GM18511 (cell line): ENCODE results near the gene MNAT1.
"Not testable (repeated sequence)": the region's sequence is repeated elsewhere in the genome, so short reads cannot be mapped to it uniquely, and the experiment has no call there.

Source experiments
- ATAC-seq: cut with Tn5 transposase; IDR thresholded peaks from one replicate; pipeline ENCODE4 v1.9.1; 2021; ENCODE audit warnings: mild to moderate bottlenecking, moderate library complexity; ENCODE audit not compliant: unreplicated experiment

Gene MNAT1

DNA sequence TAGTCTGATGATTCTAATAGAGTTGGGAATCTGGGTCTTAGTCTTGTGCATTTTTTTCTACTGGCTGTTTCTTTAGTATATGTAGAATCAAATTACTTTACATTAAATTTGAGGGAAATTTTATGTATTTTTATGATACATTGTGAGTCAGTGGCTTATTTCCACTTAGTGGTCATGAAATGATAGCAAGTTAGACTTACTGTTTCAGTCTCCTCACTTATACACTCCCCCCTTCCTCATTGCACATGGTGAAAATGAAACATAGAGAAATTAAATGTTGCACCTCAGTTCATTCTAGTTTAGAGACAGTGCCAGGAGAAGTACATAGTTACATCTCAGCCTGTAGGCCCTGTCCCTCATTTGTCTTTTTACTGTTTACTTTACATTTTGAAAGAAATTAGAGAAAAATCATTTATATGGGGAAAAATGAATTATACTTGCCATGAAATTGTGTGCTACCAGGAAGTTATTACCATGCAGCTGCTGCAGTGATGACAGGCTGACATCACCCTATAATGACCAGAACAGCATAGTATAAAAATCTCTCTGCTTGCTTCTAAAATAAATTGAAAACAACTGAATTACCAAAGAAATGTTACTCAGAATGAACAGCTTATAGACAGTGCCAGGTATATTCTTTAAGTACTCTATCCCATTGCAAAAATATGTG is 133.1 kb downstream of the MNAT1 start:
- no peak for ATAC-seq

DNA sequence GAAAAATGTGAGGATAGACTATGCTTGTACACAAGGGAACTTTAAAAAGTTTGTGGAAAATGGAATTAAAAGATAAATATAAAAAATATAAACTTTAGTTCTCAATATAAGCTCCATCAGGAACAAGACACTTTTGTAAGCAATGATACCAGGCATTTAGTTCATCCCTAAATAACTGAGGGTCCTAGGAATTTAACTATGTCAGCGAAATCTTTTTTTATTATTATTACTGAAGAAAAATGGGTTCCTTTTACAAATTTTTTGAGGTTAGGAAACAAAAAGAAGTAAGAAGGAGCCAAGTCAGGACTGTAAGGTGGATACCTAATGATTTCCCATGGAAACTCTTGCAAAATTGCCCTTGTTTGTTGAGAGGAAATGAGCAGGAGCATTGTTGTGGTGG is 143.6 kb downstream of the MNAT1 start:
- no peak for ATAC-seq

DNA sequence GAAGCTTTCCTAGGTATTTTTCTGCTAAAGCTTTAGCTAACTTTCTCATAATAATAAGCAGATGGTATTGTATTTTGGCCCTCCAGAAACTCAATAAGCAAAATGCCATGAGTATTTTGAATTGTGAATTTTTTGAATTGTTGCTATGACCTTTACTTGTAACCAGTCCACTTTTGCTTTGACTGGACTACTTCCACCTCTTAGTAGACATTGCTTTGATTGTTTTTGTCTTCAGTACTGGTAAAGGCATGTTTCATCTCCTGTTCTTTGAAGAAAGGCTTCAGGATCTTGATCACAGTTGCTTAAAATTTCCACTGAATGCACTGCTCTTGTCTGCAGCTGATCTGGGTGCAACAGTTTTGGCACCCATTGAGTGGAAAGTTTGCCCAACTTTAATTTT is 144.0 kb downstream of the MNAT1 start:
- no peak for ATAC-seq

DNA sequence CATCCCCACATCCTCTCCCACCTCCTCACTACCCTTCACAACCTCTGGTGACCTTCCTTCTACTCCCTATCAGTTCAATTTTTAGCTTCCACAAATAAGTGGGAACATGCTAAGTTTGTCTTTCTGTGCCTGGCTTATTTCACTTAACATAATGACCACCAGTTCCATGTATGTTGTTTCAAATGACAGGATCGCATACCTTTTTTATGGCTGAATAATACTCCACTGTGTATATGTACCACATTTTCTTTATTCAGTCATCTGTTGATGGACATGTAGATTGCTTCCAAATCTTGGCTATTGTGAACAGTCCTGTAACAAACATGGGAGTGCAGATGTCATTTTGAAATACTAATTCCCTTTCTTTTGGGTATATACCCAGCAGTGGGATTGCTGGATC is 147.7 kb downstream of the MNAT1 start:
- ATAC-seq, result no peak

DNA sequence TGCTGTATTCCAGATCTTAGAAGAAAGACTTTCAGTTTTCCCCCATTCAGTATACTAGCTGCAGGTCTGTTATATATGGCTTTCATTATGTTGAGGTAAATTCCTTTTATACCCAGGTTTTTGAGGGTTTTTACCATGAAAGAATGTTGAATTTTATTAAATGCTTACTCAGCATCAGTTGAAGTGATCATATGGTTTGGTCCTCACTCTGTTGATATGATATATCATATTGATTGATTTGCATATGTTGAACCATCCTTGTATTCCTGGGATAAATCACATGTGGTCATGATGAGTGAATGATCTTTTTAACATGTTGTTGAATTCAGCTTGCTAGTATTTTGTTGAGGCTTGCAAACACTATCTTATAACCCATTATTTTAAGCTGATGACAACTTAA is 149.6 kb downstream of the MNAT1 start:
- ATAC-seq, result no peak

DNA sequence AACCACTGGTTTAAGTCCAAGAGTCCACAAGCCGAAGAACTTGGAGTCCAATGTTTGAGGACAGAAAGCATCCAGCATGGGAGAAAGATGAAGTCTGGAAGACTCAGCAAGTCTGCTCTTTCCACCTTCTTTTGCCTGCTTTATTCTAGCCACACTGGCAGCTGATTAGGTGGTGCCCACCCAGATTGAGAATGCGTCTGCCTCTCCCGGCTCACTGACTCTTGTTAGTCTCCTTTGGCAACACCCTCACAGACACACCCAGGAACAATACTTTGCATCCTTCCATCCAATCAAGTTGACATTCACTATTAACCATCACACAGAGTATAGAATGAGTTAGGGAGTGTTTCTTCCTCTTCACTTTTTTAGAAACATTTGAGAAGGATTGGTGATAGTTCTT is 156.1 kb downstream of the MNAT1 start:
- ATAC-seq, result not testable (repeated sequence)

DNA sequence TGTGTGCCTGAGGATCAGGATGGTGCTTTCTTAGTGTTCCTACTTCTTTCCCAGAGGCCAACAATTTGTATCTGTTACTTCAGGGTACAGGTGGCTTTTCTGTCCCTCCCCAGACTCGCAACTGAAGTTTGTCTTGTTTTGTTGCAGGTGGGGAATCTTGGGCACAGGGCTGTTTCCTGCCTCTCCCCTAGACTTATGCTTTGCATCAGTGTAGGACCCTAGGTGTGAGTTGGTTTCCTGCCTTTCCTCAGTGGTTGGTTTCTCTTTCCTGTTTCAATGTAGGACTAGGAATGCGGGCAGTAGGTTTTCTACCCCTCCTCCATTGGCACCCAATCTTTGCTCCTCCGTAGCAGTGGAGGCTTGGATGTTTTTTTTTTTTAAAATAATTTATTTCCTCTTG is 159.3 kb downstream of the MNAT1 start:
- ATAC-seq, result no peak

DNA sequence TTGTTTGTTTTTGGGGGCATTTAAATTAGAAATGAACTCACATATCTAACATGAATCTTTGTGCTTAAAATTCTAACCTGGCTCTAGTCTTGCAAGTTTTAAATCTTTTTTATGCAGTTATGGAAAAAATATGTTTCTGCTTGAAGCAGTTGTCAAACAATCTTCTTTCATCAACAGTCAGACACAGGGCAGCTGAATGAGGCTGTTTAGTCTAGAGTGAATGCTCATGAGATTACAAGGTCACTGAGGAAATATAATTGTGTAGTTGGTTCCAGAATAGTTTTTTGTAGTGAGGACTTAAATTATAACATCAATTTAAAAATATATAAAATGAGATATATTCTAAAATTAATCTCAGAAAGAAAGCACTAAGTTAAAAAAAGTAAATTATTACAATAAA is 169.8 kb downstream of the MNAT1 start:
- no peak for ATAC-seq

DNA sequence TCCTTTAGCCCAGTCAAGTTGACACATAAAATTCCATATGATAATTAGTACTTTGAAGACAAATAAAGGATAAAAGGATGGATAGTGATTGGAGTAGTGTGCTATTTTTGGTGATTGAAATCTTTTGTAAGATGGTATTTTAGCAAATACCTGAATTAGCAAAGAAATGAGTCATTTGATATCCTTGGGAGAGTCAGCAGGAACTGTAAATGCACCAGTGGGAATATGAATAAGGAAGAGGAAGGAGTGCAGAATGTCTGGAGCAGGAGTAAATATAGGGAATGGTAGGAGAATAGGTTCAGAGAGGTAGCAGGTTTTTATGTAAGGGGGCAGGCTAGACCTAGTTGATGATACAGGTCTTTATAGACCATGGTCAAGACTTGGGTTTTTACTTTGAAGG is 171.4 kb downstream of the MNAT1 start:
- ATAC-seq, result no peak

DNA sequence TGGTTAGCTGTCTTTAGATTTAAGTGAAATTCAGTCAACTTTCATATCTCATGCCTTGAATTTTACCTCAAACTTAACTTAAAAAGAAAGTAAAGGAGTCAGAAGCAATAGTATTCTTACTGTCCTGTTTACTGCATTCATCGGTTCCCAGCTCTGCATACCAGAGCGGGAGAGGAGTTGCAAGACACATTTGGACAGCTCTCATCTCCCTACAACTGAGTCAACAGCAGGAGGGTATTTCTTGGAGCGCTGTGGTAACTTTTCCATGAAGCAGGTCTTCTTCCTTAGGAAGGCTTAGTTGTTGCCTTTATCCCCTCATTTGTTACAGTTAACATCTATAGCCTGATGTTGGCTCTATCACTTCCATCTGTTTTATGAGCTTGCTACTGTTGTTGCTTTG is 181.2 kb downstream of the MNAT1 start:
- ATAC-seq, result no peak

DNA sequence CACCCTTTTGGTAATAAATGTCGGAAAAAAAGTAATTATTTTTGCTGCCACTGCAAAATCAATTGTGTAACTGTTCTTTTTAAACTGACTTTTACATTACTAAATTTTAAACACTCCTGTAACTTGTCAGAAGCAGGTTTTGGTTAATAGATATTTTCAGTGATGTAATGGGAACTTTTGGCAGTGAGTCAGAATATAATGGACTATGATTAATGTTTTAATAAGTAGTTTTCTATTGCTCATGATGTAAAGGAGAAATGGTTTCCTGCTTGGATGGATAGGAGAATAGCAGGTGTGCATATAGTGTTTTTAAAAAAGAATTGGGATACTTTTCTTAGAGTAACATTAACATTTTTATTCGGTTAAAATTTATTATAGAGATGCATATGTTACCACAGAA is 187.5 kb downstream of the MNAT1 start:
- no peak for ATAC-seq

DNA sequence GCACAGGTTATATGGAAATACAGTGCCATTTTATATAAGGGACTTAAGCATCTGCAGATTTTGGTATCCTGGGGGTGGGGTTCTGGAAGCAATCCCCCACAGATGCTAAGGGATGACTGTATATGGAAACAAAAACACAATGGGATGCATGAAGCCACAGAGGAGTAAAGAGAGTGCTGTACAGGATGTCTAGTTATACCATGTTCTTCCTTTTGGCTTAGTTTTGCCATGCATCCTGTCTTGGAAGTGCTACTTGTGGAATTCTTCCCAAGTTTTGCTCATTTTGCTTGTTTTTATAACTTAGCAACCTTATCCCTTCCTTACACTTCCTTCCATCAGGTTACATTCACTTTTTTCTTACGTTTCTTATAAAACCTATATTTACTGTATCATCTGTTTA is 190.7 kb downstream of the MNAT1 start:
- ATAC-seq, result no peak

DNA sequence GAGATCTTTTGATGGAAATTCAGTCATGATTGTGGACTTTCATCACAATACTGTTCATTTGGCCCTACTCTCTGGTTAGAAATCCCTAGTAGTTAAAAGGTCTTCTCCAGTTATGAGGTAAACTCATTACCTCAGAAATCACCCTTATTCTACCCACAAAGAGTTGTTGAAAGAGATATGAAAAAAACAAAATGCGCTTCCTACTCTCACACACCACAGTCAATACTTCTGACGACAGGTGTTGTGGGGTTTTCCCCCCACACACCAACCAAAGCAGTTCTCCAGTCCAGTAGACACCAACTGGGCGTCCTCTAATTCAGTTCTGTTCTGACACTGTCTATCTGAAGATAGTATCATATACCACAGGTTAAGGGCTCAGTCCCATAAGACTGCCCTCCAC is 191.4 kb downstream of the MNAT1 start:
- ATAC-seq, result peak; percentile 96

DNA sequence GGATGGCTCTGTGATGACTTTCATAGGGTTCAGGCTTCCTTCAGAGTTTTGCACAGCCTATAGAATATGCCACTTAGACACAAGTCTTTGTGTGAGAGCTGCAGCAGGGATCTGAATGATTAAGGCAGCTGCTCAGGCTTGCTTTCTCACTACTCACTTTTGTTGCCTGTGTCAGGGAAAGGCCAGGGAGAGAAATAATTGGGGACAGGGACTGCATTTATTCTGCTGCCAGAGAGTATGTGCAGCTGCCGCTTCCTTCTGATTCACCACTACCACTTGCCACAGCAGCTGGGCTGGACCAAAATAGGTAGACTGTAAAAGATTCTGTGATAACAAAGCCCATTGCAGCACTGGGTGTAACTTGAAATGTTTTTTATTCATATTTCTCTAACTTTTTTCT is 196.7 kb downstream of the MNAT1 start:
- ATAC-seq, result no peak

DNA sequence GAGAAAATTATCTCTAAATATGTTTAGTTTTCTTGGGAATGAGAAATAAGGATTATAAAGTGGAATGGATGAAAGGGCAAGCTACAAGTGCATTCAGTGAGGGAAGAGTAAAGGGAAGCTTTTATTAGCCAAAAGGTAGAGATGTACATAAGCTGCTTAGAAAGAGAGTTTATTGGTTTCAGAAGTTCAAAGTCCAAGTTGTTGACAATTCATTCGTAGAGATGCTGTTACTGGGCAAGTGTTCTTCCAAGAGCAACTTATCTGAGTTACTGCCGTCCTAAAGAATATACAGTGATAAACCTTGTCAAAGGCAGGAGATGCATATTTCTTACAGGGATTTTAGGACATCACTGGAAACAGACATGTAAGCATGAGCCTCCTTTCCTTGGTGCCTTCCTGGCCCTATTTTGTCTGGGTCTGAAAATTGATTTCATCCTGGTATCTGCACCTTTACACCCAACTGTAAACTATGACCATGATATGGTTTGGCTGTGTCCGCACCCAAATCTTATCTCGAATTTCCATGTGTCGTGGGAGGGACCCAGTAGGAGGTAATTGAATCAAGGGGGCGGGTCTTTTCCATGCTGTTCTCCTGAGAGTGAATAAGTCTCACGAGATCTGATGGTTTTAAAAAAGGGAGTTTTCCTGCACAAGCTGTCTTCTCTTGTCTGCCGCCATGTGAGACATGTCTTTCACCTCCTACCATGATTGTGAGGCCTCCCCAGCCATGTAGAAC is 199.5 kb downstream of the MNAT1 start:
- no peak for ATAC-seq

DNA sequence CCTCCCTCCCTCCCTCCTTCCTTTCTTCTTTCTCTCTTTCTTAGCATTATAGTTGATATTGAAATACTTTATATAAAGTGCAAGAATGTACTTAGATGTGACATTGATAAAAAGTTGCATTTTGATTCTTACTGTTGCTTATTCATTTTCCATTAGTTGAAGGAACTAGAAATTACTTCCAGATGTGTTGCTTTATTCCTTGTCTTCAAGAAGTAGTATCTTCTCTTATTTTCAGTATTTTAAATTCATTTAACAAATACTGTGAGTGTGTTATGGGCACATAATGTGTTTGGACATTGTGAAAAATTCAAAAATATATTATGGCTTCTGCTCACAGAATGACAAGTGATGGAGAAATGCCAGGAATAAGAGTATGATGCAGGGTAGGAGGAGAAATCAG is 200.8 kb downstream of the MNAT1 start:
- ATAC-seq, result no peak

DNA sequence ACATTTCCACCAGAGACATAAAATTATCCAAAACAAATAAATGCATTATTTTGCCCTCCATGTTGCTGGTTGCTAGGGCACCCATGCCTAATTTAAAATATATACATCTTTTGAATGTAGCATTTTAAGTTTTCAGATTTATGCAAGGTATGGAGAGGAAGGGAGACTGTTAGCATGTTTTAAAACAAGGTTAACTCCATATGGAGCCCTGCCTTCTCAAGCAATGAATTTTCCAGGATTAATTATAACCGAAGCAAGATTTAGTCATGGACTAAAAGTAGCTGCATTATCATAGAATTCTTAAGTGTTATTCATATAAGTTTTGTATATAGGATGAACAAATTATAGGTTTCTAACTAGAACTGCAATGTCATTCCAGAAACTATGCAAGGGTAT is 209.1 kb downstream of the MNAT1 start:
- no peak for ATAC-seq

DNA sequence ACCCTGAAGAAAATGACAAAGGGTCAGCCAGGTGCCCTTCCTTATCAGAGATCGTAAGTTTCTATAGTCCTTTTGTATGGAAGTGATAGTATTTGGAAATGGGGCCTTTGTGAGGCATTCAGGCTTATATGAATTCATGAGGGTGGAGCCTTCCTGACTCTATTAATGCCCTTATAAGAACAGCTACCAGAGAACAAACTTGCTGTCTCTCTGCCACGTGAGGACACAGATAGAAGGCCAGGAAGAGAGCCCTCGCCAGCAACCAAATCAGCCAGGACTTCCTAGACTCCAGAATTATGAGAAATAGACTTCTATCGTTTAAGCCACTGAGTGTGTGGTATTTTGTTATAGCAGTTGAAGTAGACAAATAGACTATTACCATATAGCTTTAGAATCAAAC is 209.6 kb downstream of the MNAT1 start:
- ATAC-seq, result no peak

DNA sequence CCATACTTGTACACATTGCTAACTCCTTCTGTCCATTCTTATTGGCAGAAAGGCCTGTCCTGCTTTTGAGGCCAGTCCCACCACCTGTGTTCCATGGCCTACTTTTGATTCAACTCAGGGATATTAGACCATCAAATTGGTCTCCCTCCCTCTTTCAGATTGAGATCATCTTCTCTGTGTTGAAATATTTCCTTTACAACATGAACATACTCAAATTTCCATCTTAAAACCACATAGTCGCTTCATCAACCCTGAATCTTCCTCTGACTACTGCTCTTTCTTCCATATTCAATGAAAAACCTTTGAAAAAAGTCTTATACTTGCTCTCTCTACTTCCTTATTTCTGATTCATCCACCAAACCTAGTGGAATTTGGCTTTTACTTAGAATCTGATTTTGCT is 211.4 kb downstream of the MNAT1 start:
- ATAC-seq, result no peak

DNA sequence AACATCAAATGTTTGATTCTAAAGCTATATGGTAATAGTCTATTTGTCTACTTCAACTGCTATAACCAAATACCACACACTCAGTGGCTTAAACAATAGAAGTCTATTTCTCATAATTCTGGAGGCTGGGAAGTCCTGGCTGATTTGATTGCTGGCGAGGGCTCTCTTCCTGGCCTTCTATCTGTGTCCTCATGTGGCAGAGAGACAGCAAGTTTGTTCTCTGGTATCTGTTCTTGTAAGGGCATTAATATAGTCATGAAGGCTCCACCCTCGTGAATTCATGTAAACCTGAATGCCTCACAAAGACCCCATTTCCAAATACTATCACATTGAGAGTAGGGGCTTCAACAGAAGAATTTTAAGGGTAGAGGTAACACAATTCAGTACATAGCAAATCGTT is 212.2 kb downstream of the MNAT1 start:
- no peak for ATAC-seq

DNA sequence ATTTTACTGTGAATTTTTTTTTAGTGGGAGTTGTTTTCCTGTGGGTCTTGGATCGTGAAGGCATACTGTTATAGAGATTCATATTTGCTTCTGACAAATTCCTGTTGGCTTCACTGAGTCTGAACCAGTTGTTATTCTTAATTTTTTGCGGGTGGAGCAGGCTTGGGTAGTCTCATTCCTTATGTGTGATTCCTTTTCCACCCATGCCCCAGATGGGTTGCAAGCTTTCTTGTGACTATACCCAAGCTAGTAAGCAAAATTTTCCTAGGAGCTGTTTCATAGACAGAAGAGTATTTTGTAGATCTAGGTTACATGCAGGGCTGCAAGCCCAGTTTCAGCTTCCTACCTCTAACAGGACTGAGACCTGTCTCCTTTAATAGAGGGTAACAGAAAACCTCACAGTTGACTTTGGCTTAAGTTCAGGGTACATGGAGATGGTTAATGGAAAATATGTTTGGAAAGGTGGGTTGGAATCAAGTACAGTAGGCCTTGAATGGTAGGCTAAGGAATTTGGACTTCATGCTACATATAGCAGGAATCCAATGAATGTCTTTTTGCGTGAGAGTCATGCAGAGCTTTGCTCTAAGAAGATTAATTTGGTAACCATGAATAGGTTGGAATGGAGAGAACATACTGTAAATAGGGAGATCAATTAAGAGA is 217.3 kb downstream of the MNAT1 start:
- no peak for ATAC-seq

DNA sequence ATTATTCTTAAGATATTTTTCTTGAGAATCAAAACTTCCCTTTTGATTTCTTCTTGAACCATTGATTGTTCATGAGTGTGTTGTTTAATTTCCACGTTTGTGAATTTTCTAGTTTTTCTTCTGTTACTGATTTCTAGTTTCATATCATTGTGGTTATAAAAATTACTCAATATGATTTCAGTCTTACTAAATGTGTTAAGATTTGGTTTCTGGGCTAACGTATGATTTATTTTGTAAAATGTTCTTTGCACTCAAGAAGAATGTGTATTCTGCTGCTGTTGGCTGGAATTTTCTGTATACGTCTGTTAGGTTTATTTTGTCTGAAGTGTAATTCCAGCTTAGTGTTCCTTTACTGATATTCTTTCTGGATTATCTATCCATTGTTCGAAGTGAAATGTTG is 221.6 kb downstream of the MNAT1 start:
- ATAC-seq, result no peak
